Breast epithelium (tissue), 3 donors: ENCODE measurements around the gene RHD.
"Not testable (repeated sequence)": the region's sequence is repeated elsewhere in the genome, so short reads cannot be mapped to it uniquely, and the experiment has no call there.

Experiments used
- POLR2A ChIP-seq: fragments of 450-650 bp; IDR thresholded peaks from one replicate; pipeline ENCODE4 v1.6.1; 2016; ENCODE audit warnings: antibody characterized with exemption, mild to moderate bottlenecking, moderate library complexity
- POLR2AphosphoS5 ChIP-seq, 3 donors: sonication (generic); formaldehyde crosslinking; IDR thresholded peaks; one replicate each; pipeline ENCODE4 v1.6.1; 2017; ENCODE audit warnings: antibody characterized with exemption in 3 of 3
- TF ChIP-seq, protein P1 (sequence below), 3 donors: fragments of 450-650 bp; IDR thresholded peaks; one replicate each; pipeline ENCODE4 v1.5.1; 2016 to 2017; ENCODE audit warnings: antibody characterized with exemption in 3 of 3, mild to moderate bottlenecking in 3 of 3, moderate library complexity in 3 of 3

DNA sequence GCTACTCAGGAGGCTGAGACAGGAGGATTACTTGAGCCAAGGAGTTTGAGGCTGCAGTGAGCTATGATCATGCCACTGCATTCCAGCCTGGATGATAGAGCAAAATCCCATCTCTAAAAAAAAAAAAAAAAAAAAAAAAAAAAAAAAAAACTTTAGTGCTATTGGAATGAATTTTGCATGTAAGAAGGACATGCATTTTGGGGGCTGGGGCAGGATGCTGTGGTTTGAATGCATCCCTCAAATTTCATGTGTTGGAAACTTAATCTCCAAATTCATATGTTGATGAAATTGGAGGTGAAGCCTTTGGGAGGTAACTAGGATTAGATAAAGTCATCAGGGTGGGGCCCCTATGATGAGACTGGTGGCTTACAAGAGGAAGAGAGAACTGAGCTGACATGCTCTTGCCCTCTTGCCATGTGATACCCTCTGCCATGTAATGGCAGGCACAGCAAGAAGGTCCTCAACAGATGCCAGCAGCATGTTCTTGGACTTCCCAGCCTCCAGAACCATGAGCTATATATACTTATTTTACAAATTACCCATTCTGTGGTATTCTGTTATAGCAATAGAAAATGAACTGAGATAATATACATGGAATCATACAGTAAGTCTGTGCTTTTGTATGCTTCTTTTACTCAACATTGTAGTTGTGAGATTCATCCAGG is 40.6 kb downstream of the RHD start:
- TF ChIP-seq, protein P1, sequence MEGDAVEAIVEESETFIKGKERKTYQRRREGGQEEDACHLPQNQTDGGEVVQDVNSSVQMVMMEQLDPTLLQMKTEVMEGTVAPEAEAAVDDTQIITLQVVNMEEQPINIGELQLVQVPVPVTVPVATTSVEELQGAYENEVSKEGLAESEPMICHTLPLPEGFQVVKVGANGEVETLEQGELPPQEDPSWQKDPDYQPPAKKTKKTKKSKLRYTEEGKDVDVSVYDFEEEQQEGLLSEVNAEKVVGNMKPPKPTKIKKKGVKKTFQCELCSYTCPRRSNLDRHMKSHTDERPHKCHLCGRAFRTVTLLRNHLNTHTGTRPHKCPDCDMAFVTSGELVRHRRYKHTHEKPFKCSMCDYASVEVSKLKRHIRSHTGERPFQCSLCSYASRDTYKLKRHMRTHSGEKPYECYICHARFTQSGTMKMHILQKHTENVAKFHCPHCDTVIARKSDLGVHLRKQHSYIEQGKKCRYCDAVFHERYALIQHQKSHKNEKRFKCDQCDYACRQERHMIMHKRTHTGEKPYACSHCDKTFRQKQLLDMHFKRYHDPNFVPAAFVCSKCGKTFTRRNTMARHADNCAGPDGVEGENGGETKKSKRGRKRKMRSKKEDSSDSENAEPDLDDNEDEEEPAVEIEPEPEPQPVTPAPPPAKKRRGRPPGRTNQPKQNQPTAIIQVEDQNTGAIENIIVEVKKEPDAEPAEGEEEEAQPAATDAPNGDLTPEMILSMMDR (IDR thresholded peaks at IDR 0.05): not testable (repeated sequence)
- not testable (repeated sequence) for TF ChIP-seq POLR2AphosphoS5 (IDR thresholded peaks at IDR 0.05); POLR2A
